Measurements from ENCODE around the gene RAB11FIP2.

- TF ChIP-seq SUZ12 (IDR thresholded peaks at IDR 0.05) (no peak), SP1 (IDR thresholded peaks at IDR 0.05) (no peak), BHLHE40 (IDR thresholded peaks at IDR 0.05; ENCODE audit: borderline replicate concordance) (no peak), FOXM1 (IDR thresholded peaks at IDR 0.05; ENCODE audit: borderline replicate concordance) (no peak), ELF4 (IDR thresholded peaks at IDR 0.05) (no peak)
Observed at GRCh38 chr10:118058371-118058770, 11.6 kb upstream of the RAB11FIP2 start.

All from HEK293T (cell line).